GM23338 (cell line): ENCODE measurements around the gene PIGC. TPM values are rescaled to one million over a fixed set of nuclear protein-coding genes. Genes with fewer than 3 reads are reported as not detected.

Experiments
- ATAC-seq: fragments of 200-7000 bp; cut with Tn5 transposase; 3 replicates; pipeline ENCODE4 v1.9.1; 2020
- DNase-seq: peaks from one replicate; pipeline ENCODE4 v3.0.0-alpha.2; 2015; ENCODE audit warnings: low spot score
- H2AFZ ChIP-seq: fragments of 200-600 bp; sonication (generic); 2 replicates; pipeline ENCODE4 v1.8.0; 2016; ENCODE audit warnings: antibody characterized with exemption, mild to moderate bottlenecking, moderate library complexity
- H3F3A ChIP-seq: fragments of 200-600 bp; sonication (generic); replicated peaks from 2 replicates; pipeline ENCODE4 v1.8.0; 2017; ENCODE audit warnings: antibody characterized with exemption, mixed run types, low read depth
- H3K27ac ChIP-seq: fragments of 200-600 bp; sonication (generic); 2 replicates; pipeline ENCODE4 v1.6.1; 2016; ENCODE audit warnings: low read depth
- H3K27me3 ChIP-seq: fragments of 200-600 bp; sonication (generic); 2 replicates; pipeline ENCODE4 v1.8.0; 2016; ENCODE audit warnings: mild to moderate bottlenecking, mixed run types, moderate library complexity; ENCODE audit not compliant: insufficient read depth
- H3K36me3 ChIP-seq: fragments of 200-600 bp; sonication (generic); 2 replicates; pipeline ENCODE4 v1.8.0; 2016; ENCODE audit warnings: mild to moderate bottlenecking; ENCODE audit not compliant: insufficient read depth
- H3K4me1 ChIP-seq: fragments of 200-600 bp; sonication (generic); 2 replicates; pipeline ENCODE4 v1.8.0; 2016; ENCODE audit warnings: mild to moderate bottlenecking, moderate library complexity; ENCODE audit not compliant: insufficient read depth
- H3K4me2 ChIP-seq: fragments of 200-600 bp; sonication (generic); 2 replicates; pipeline ENCODE4 v1.7.1; 2017; ENCODE audit warnings: mixed run types
- H3K4me3 ChIP-seq: fragments of 200-600 bp; sonication (generic); 2 replicates; pipeline ENCODE4 v1.6.1; 2016; ENCODE audit warnings: mixed run types
- H3K79me2 ChIP-seq: fragments of 200-600 bp; sonication (generic); replicated peaks from 2 replicates; pipeline ENCODE4 v1.8.0; 2017; ENCODE audit warnings: mild to moderate bottlenecking; ENCODE audit not compliant: insufficient read depth
- H3K9me2 ChIP-seq: fragments of 200-600 bp; sonication (generic); 2 replicates; pipeline ENCODE4 v1.8.0; 2017; ENCODE audit not compliant: insufficient read depth
- H4K20me1 ChIP-seq: fragments of 200-600 bp; sonication (generic); replicated peaks from 2 replicates; pipeline ENCODE4 v1.8.0; 2017; ENCODE audit warnings: mild to moderate bottlenecking; ENCODE audit not compliant: insufficient read depth
- H3K27ac Mint-ChIP-seq: 2 replicates; pipeline ENCODE4 v1.8.0; 2020; ENCODE audit warnings: inconsistent platforms, mild to moderate bottlenecking, moderate library complexity, mixed read lengths
- H3K27me3 Mint-ChIP-seq: 3 replicates; pipeline ENCODE4 v1.8.0; 2022; ENCODE audit warnings: low read depth, mild to moderate bottlenecking, moderate library complexity, mixed read lengths, inconsistent platforms; ENCODE audit not compliant: insufficient read depth, poor library complexity
- H3K36me3 Mint-ChIP-seq: 3 replicates; pipeline ENCODE4 v1.8.0; 2021; ENCODE audit warnings: low read depth, mild to moderate bottlenecking, inconsistent platforms, moderate library complexity, mixed read lengths
- H3K4me1 Mint-ChIP-seq: 3 replicates; pipeline ENCODE4 v1.8.0; 2020; ENCODE audit warnings: mild to moderate bottlenecking, inconsistent platforms, mixed read lengths
- H3K4me3 Mint-ChIP-seq: 3 replicates; pipeline ENCODE4 v1.8.0; 2021; ENCODE audit warnings: moderate library complexity, mild to moderate bottlenecking, inconsistent platforms, mixed read lengths
- H3K9me3 Mint-ChIP-seq: 3 replicates; pipeline ENCODE4 v1.8.0; 2020; ENCODE audit warnings: moderate library complexity, mild to moderate bottlenecking, inconsistent platforms, mixed read lengths
- CREB1 ChIP-seq: fragments of 250-450 bp; sonication (Bioruptor Pico); IDR thresholded peaks from 2 replicates; pipeline ENCODE4 v1.5.0; 2020; ENCODE audit warnings: low read depth, mild to moderate bottlenecking, moderate library complexity
- ETS1 ChIP-seq: IDR thresholded peaks from 2 replicates; pipeline ENCODE4 v1.6.1; 2016; ENCODE audit warnings: antibody characterized with exemption
- EZH2 ChIP-seq: fragments of 200-600 bp; sonication (generic); IDR thresholded peaks from one replicate; pipeline ENCODE4 v1.8.0; 2017; ENCODE audit warnings: antibody characterized with exemption, mild to moderate bottlenecking, low read depth; ENCODE audit not compliant: unreplicated experiment
- EZH2phosphoT487 ChIP-seq: fragments of 200-600 bp; sonication (generic); IDR thresholded peaks from one replicate; pipeline ENCODE4 v1.8.1; 2018; ENCODE audit warnings: antibody characterized with exemption; ENCODE audit not compliant: unreplicated experiment
- JUNB ChIP-seq: IDR thresholded peaks from one replicate; pipeline ENCODE4 v1.6.1; 2016; ENCODE audit warnings: antibody characterized with exemption; ENCODE audit not compliant: unreplicated experiment
- NANOG ChIP-seq: IDR thresholded peaks from 2 replicates; pipeline ENCODE4 v1.6.1; 2016; ENCODE audit warnings: antibody characterized with exemption, borderline replicate concordance
- POLR2AphosphoS5 ChIP-seq: IDR thresholded peaks from 2 replicates; pipeline ENCODE4 v1.6.1; 2016; ENCODE audit warnings: antibody characterized with exemption, low read depth
- STAT1 ChIP-seq: IDR thresholded peaks from one replicate; pipeline ENCODE4 v1.6.1; 2016; ENCODE audit warnings: antibody characterized with exemption; ENCODE audit not compliant: unreplicated experiment
- ZNF114 ChIP-seq: fragments of 250-450 bp; sonication (Bioruptor Pico); IDR thresholded peaks from 2 replicates; pipeline ENCODE4 v1.5.0; 2020; ENCODE audit warnings: mild to moderate bottlenecking, moderate library complexity
- ZNF331 ChIP-seq: fragments of 250-450 bp; sonication (Bioruptor Pico); IDR thresholded peaks from 2 replicates; pipeline ENCODE4 v1.5.0; 2020; ENCODE audit warnings: low read depth, mild to moderate bottlenecking, moderate library complexity
- polyA plus RNA-seq: library from polyadenylated mRNA; unstranded; fragments of >200 nt; fragmentation: Nextera tagmentation; extraction: Ambion mirVana; gene quantifications from 2 replicates; pipeline ENCODE4 v1.2.1, GENCODE V29; 2016
- total RNA-seq: library from RNA; depleted of rRNA; stranded (reverse); fragments of >200 nt; shearing (Covaris generic); gene quantifications from 2 replicates; pipeline ENCODE4 v1.2.3, GENCODE V29; 2014
- TF ChIP-seq, protein P1 (sequence below): fragments of 250-450 bp; sonication (Bioruptor Pico); IDR thresholded peaks from 2 replicates; pipeline ENCODE4 v1.5.0; 2020; ENCODE audit warnings: mild to moderate bottlenecking, moderate library complexity
- TF ChIP-seq, protein P2 (sequence below), 2 experiments: fragments of 200-600 bp in 1 of 2; sonication (generic) in 1 of 2; conservative IDR thresholded peaks; 2 replicates each; pipeline versions ENCODE4 v1.5.1 to v1.6.1; 2016 to 2017; ENCODE audit warnings: antibody characterized with exemption in 2 of 2, low read depth in 2 of 2, mild to moderate bottlenecking in 2 of 2, moderate library complexity in 1 of 2
- TF ChIP-seq, protein P3 (sequence below): IDR thresholded peaks from one replicate; pipeline ENCODE4 v1.6.1; 2018; ENCODE audit warnings: antibody characterized with exemption; ENCODE audit not compliant: unreplicated experiment

PIGC gene
- total and polyA plus RNA-seq, 2 experiments from 2014 or later, result 22.5 to 28.1 TPM

DNA sequence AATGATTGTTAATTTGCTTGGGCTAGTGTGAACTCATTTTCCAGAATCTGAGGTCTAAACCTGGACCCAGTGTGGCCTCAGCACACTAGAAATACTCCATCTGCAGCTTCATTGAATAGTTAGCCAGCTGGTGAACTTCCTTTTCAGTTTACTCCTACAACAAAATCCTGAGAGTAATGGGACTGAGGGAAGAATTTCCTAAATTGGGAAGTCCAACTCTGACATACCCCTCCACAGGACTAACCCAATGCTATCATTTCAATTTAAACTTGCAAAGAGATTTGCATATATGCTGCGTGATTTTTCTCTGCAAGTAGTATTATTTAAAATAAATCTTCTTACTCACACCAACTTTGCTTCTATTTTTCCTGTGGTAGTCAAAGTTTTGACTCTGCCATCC is 27.8 kb upstream of the PIGC start:
- Mint-ChIP-seq H3K9me3 (no peaks in the 10 kb centered on the region), H3K4me1 (no peaks in the 10 kb centered on the region; the same call in 2 of the 3 replicates), H3K27ac (no peak overlapping the region), H3K27me3 (no peaks in the 10 kb centered on the region), H3K36me3 (no peaks in the 10 kb centered on the region), H3K4me3 (no peak overlapping the region)
- Histone ChIP-seq H3K36me3 (no peaks in the 10 kb centered on the region), H3K27me3 (no peaks in the 10 kb centered on the region), H3F3A (no peaks in the 10 kb centered on the region), H3K4me1 (no peaks in the 10 kb centered on the region), H3K79me2 (no peaks in the 10 kb centered on the region), H3K9me2 (no peaks in the 10 kb centered on the region), H2AFZ (no peak overlapping the region), H4K20me1 (no peaks in the 10 kb centered on the region), H3K27ac (no peak overlapping the region), H3K4me3 (no peak overlapping the region), H3K4me2 (no peak overlapping the region)
- DNase-seq (no peak), ATAC-seq (no peak)
- TF ChIP-seq ETS1 (no peak), ZNF331 (CRISPR knock-in tag) (no peak), EZH2phosphoT487 (no peak), POLR2AphosphoS5 (no peak), NANOG (no peak), ZNF114 (CRISPR knock-in tag) (no peak), CREB1 (CRISPR knock-in tag) (no peak), STAT1 (no peak), JUNB (no peak), EZH2 (no peak)
- TF ChIP-seq, protein P1, sequence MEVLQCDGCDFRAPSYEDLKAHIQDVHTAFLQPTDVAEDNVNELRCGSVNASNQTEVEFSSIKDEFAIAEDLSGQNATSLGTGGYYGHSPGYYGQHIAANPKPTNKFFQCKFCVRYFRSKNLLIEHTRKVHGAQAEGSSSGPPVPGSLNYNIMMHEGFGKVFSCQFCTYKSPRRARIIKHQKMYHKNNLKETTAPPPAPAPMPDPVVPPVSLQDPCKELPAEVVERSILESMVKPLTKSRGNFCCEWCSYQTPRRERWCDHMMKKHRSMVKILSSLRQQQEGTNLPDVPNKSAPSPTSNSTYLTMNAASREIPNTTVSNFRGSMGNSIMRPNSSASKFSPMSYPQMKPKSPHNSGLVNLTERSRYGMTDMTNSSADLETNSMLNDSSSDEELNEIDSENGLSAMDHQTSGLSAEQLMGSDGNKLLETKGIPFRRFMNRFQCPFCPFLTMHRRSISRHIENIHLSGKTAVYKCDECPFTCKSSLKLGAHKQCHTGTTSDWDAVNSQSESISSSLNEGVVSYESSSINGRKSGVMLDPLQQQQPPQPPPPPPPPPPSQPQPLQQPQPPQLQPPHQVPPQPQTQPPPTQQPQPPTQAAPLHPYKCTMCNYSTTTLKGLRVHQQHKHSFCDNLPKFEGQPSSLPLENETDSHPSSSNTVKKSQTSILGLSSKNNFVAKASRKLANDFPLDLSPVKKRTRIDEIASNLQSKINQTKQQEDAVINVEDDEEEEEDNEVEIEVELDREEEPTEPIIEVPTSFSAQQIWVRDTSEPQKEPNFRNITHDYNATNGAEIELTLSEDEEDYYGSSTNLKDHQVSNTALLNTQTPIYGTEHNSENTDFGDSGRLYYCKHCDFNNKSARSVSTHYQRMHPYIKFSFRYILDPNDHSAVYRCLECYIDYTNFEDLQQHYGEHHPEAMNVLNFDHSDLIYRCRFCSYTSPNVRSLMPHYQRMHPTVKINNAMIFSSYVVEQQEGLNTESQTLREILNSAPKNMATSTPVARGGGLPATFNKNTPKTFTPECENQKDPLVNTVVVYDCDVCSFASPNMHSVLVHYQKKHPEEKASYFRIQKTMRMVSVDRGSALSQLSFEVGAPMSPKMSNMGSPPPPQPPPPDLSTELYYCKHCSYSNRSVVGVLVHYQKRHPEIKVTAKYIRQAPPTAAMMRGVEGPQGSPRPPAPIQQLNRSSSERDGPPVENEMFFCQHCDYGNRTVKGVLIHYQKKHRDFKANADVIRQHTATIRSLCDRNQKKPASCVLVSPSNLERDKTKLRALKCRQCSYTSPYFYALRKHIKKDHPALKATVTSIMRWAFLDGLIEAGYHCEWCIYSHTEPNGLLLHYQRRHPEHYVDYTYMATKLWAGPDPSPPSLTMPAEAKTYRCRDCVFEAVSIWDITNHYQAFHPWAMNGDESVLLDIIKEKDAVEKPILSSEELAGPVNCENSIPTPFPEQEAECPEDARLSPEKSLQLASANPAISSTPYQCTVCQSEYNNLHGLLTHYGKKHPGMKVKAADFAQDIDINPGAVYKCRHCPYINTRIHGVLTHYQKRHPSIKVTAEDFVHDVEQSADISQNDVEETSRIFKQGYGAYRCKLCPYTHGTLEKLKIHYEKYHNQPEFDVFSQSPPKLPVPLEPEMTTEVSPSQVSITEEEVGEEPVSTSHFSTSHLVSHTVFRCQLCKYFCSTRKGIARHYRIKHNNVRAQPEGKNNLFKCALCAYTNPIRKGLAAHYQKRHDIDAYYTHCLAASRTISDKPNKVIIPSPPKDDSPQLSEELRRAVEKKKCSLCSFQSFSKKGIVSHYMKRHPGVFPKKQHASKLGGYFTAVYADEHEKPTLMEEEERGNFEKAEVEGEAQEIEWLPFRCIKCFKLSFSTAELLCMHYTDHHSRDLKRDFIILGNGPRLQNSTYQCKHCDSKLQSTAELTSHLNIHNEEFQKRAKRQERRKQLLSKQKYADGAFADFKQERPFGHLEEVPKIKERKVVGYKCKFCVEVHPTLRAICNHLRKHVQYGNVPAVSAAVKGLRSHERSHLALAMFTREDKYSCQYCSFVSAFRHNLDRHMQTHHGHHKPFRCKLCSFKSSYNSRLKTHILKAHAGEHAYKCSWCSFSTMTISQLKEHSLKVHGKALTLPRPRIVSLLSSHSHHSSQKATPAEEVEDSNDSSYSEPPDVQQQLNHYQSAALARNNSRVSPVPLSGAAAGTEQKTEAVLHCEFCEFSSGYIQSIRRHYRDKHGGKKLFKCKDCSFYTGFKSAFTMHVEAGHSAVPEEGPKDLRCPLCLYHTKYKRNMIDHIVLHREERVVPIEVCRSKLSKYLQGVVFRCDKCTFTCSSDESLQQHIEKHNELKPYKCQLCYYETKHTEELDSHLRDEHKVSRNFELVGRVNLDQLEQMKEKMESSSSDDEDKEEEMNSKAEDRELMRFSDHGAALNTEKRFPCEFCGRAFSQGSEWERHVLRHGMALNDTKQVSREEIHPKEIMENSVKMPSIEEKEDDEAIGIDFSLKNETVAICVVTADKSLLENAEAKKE (CRISPR knock-in tag), result no peak
- TF ChIP-seq, protein P2, sequence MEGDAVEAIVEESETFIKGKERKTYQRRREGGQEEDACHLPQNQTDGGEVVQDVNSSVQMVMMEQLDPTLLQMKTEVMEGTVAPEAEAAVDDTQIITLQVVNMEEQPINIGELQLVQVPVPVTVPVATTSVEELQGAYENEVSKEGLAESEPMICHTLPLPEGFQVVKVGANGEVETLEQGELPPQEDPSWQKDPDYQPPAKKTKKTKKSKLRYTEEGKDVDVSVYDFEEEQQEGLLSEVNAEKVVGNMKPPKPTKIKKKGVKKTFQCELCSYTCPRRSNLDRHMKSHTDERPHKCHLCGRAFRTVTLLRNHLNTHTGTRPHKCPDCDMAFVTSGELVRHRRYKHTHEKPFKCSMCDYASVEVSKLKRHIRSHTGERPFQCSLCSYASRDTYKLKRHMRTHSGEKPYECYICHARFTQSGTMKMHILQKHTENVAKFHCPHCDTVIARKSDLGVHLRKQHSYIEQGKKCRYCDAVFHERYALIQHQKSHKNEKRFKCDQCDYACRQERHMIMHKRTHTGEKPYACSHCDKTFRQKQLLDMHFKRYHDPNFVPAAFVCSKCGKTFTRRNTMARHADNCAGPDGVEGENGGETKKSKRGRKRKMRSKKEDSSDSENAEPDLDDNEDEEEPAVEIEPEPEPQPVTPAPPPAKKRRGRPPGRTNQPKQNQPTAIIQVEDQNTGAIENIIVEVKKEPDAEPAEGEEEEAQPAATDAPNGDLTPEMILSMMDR (conservative IDR thresholded peaks at IDR 0.05; ENCODE audit: low read depth in 2 of 2), result no peak
- TF ChIP-seq, protein P3, sequence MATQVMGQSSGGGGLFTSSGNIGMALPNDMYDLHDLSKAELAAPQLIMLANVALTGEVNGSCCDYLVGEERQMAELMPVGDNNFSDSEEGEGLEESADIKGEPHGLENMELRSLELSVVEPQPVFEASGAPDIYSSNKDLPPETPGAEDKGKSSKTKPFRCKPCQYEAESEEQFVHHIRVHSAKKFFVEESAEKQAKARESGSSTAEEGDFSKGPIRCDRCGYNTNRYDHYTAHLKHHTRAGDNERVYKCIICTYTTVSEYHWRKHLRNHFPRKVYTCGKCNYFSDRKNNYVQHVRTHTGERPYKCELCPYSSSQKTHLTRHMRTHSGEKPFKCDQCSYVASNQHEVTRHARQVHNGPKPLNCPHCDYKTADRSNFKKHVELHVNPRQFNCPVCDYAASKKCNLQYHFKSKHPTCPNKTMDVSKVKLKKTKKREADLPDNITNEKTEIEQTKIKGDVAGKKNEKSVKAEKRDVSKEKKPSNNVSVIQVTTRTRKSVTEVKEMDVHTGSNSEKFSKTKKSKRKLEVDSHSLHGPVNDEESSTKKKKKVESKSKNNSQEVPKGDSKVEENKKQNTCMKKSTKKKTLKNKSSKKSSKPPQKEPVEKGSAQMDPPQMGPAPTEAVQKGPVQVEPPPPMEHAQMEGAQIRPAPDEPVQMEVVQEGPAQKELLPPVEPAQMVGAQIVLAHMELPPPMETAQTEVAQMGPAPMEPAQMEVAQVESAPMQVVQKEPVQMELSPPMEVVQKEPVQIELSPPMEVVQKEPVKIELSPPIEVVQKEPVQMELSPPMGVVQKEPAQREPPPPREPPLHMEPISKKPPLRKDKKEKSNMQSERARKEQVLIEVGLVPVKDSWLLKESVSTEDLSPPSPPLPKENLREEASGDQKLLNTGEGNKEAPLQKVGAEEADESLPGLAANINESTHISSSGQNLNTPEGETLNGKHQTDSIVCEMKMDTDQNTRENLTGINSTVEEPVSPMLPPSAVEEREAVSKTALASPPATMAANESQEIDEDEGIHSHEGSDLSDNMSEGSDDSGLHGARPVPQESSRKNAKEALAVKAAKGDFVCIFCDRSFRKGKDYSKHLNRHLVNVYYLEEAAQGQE, result no peak
